K562 (cell line): Measurements from ENCODE around the gene ZFP36. TPM values are rescaled to one million over a fixed set of nuclear protein-coding genes. Genes with fewer than 3 reads are reported as not detected.

Experiments
- DNMT1 ChIP-seq: fragments of 450-650 bp; IDR thresholded peaks from 2 replicates; pipeline ENCODE4 v1.6.1; 2016; ENCODE audit warnings: antibody characterized with exemption, mild to moderate bottlenecking
- E2F1 ChIP-seq: sonication (generic); formaldehyde crosslinking; IDR thresholded peaks from 2 replicates; pipeline ENCODE4 v1.8.1; 2023; ENCODE audit warnings: mild to moderate bottlenecking, missing genetic modification reagents, moderate library complexity
- E2F8 ChIP-seq: fragments of 450-650 bp; IDR thresholded peaks from 2 replicates; pipeline ENCODE4 v1.7.1; 2018; ENCODE audit warnings: mild to moderate bottlenecking, low read depth; ENCODE audit not compliant: partially characterized antibody
- HEY1 ChIP-seq: fragments of 250-450 bp; sonication (Bioruptor Pico); IDR thresholded peaks from 2 replicates; pipeline ENCODE4 v1.5.0; 2020; ENCODE audit warnings: mild to moderate bottlenecking, moderate library complexity, borderline replicate concordance
- HNRNPLL ChIP-seq: fragments of 200-400 bp; formaldehyde crosslinking; IDR thresholded peaks from 2 replicates; pipeline ENCODE4 v1.6.1; 2017; ENCODE audit warnings: low read length, low read depth, mild to moderate bottlenecking; ENCODE audit not compliant: poor library complexity, severe bottlenecking
- MCM3 ChIP-seq: fragments of 450-650 bp; IDR thresholded peaks from 2 replicates; pipeline ENCODE4 v1.6.1; 2016
- MCM7 ChIP-seq, 2 experiments: fragments of 450-650 bp; IDR thresholded peaks; 2 replicates each; pipeline ENCODE4 v1.6.1; 2016 to 2018
- MTA1 ChIP-seq: fragments of 450-650 bp; IDR thresholded peaks from 2 replicates; pipeline ENCODE4 v1.6.1; 2017; ENCODE audit warnings: borderline replicate concordance
- NBN ChIP-seq: fragments of 450-650 bp; IDR thresholded peaks from 2 replicates; pipeline ENCODE4 v1.6.1; 2016; ENCODE audit warnings: low read depth, mild to moderate bottlenecking
- PBX2 ChIP-seq, 2 experiments: IDR thresholded peaks in 1 of 2; conservative IDR thresholded peaks in 1 of 2; 2 replicates each; pipeline ENCODE4 v1.6.1; 2016; ENCODE audit warnings: low read depth in 2 of 2, mild to moderate bottlenecking in 1 of 2, missing compliant biosample characterization in 1 of 2, missing genetic modification characterization in 1 of 2, moderate library complexity in 1 of 2
- PHF20 ChIP-seq: fragments of 450-650 bp; IDR thresholded peaks from 2 replicates; pipeline ENCODE4 v1.6.1; 2018; ENCODE audit not compliant: partially characterized antibody
- POLR2A ChIP-seq: fragments of 450-650 bp; conservative IDR thresholded peaks from 2 replicates; pipeline ENCODE4 v1.6.1; 2016
- RAD51 ChIP-seq: fragments of 450-650 bp; IDR thresholded peaks from 2 replicates; pipeline ENCODE4 v1.7.1; 2016; ENCODE audit warnings: low read depth, mild to moderate bottlenecking, borderline replicate concordance
- RBBP5 ChIP-seq: fragments of 200-600 bp; sonication (generic); IDR thresholded peaks from 2 replicates; pipeline ENCODE4 v1.6.1; 2012; ENCODE audit warnings: borderline replicate concordance, mild to moderate bottlenecking, low read length, control low read depth, inconsistent platforms; ENCODE audit not compliant: insufficient read depth, poor library complexity, severe bottlenecking
- SMARCA5 ChIP-seq: fragments of 450-650 bp; IDR thresholded peaks from 2 replicates; pipeline ENCODE4 v1.6.1; 2016
- SNRNP70 ChIP-seq: fragments of 200-400 bp; formaldehyde crosslinking; optimal IDR thresholded peaks from 2 replicates; pipeline ENCODE3; 2017; ENCODE audit warnings: low read depth, low read length
- ZBTB43 ChIP-seq: sonication (generic); formaldehyde crosslinking; IDR thresholded peaks from 2 replicates; pipeline ENCODE4 v1.8.0; 2023; ENCODE audit warnings: mild to moderate bottlenecking, missing genetic modification reagents
- ZNF146 ChIP-seq: IDR thresholded peaks from one replicate; pipeline ENCODE4 v1.6.1; 2018; ENCODE audit warnings: missing compliant biosample characterization; ENCODE audit not compliant: unreplicated experiment
- ZNF41 ChIP-seq: fragments of 250-450 bp; sonication (Bioruptor Pico); conservative IDR thresholded peaks from 2 replicates; pipeline ENCODE4 v1.4.0; 2020; ENCODE audit warnings: mild to moderate bottlenecking
- ZNF444 ChIP-seq: fragments of 250-450 bp; sonication (Bioruptor Pico); IDR thresholded peaks from 2 replicates; pipeline ENCODE4 v1.4.0; 2020; ENCODE audit warnings: mild to moderate bottlenecking, moderate library complexity
- polyA plus RNA-seq, 8 experiments: library from polyadenylated mRNA; depleted of rRNA in 4 of 8; stranded (reverse) in 5 of 8; unstranded in 3 of 8; fragments of >200 nt; fragmentation: Nextera tagmentation in 2 of 8; fragmentation: Illumina TruSeq in 1 of 8; extraction: Ambion mirVana in 2 of 8; extraction: Trizol in 1 of 8; gene quantifications; 2 replicates each; pipeline versions ENCODE4 v1.2.1 to v1.2.3, GENCODE V29; 2011 to 2014; ENCODE audit warnings: inconsistent platforms in 1 of 8, missing spikeins in 1 of 8
- total RNA-seq, 7 experiments: library from RNA; depleted of rRNA in 6 of 7; stranded (reverse); fragments of >200 nt in 6 of 7; fragmentation: Illumina TruSeq in 2 of 7; extraction: Trizol in 2 of 7; gene quantifications; 2 replicates each; pipeline versions ENCODE4 v1.2.1 to v1.2.3, GENCODE V29; 2011 to 2021; ENCODE audit warnings: low replicate concordance in 1 of 7

Gene ZFP36
- total and polyA plus RNA-seq, 9 of the 15 experiments (the other 6 are each of a cell fraction or from before 2014, with no cell fraction given), result 1.0 to 20.1 (median 3.5) TPM

- TF ChIP-seq ZBTB43 (no peak), E2F1 (peak; percentile 54; the same call in 1 of the 2 replicates), ZNF444 (CRISPR knock-in tag) (no peak), RBBP5 (no peak), E2F8 (no peak), RAD51 (0 out of 2 replicates have a peak, but pooled peaks have one; percentile 8), DNMT1 (no peak), PHF20 (no peak), ZNF146 (CRISPR knock-in tag) (no peak), HNRNPLL (peak; percentile 25), MCM7 (IDR thresholded peaks at IDR 0.05) (no peak), POLR2A (peak; percentile 55; the same call in 1 of the 2 replicates), PBX2 (CRISPR knock-in tag; IDR thresholded peaks at IDR 0.05; ENCODE audit: low read depth) (no peak), PBX2 (tag; conservative IDR thresholded peaks at IDR 0.05; ENCODE audit: low read depth) (no peak), NBN (0 out of 2 replicates have a peak, but pooled peaks have one; percentile 54), HEY1 (CRISPR knock-in tag) (no peak), SNRNP70 (no peak), SMARCA5 (no peak), MCM3 (no peak), ZNF41 (CRISPR knock-in tag) (no peak), MTA1 (no peak)
Observed at GRCh38 chr19:39403331-39404312, 3.0 kb upstream of the ZFP36 start (continued).
